HEK293T (cell line): Measurements from ENCODE around the gene TXNL4B.
"Not testable (repeated sequence)": the region's sequence is repeated elsewhere in the genome, so short reads cannot be mapped to it uniquely, and the experiment has no call there.

Experiments used
- ARNT ChIP-seq: fragments of 450-650 bp; IDR thresholded peaks from 2 replicates; pipeline ENCODE4 v1.6.1; 2017; ENCODE audit warnings: mild to moderate bottlenecking
- BHLHE40 ChIP-seq: fragments of 450-650 bp; IDR thresholded peaks from 2 replicates; pipeline ENCODE4 v1.6.1; 2016; ENCODE audit warnings: mild to moderate bottlenecking, moderate library complexity, borderline replicate concordance
- CTBP1 ChIP-seq: fragments of 450-650 bp; IDR thresholded peaks from 2 replicates; pipeline ENCODE4 v1.6.1; 2016; ENCODE audit warnings: borderline replicate concordance
- ELF4 ChIP-seq: fragments of 450-650 bp; IDR thresholded peaks from 2 replicates; pipeline ENCODE4 v1.6.1; 2017; ENCODE audit warnings: antibody characterized with exemption
- FOXM1 ChIP-seq: fragments of 450-650 bp; IDR thresholded peaks from 2 replicates; pipeline ENCODE4 v1.6.1; 2017; ENCODE audit warnings: mild to moderate bottlenecking, borderline replicate concordance
- HDGF ChIP-seq: fragments of 450-650 bp; IDR thresholded peaks from 2 replicates; pipeline ENCODE4 v1.6.1; 2017; ENCODE audit warnings: antibody characterized with exemption, borderline replicate concordance
- SP1 ChIP-seq: fragments of 450-650 bp; IDR thresholded peaks from 2 replicates; pipeline ENCODE4 v1.6.1; 2017
- SUZ12 ChIP-seq: fragments of 450-650 bp; IDR thresholded peaks from 2 replicates; pipeline ENCODE4 v1.6.1; 2016; ENCODE audit warnings: mild to moderate bottlenecking

- TF ChIP-seq BHLHE40, CTBP1, SP1, HDGF, FOXM1, ELF4, SUZ12, ARNT: not testable (repeated sequence)
These were observed 16.3 kb downstream of the TXNL4B start for GRCh38 chr16:72076991-72077706.
